Activated CD4-positive, alpha-beta memory T cell treated with anti-CD3 and anti-CD28 coated beads, Interleukin-2, amount 10 ng/mL, durations not matched to agents 7 days and 5 days (primary cell): Measurements from ENCODE around the gene PDPR. TPM values are rescaled to one million over a fixed set of nuclear protein-coding genes. Genes with fewer than 3 reads are reported as not detected.
"Not testable (repeated sequence)": the region's sequence is repeated elsewhere in the genome, so short reads cannot be mapped to it uniquely, and the experiment has no call there.

Experiments
- CTCF ChIA-PET: fragments of 350-600 bp; sonication (Branson Sonifier 250); formaldehyde crosslinking; loops from one replicate; lab custom pipeline; 2021; ENCODE audit warnings: antibody characterized with exemption, inconsistent platforms; lab: Charles Lee
- POLR2A ChIA-PET: fragments of 350-600 bp; sonication (Branson Sonifier 250); formaldehyde crosslinking; loops from one replicate; lab custom pipeline; 2021; ENCODE audit warnings: antibody characterized with exemption; lab: Charles Lee
- DNase-seq: peaks from one replicate; pipeline ENCODE4 v3.0.0-alpha.2; 2020
- H3K27ac Mint-ChIP-seq: one replicate; pipeline ENCODE4 v1.8.0; 2021; ENCODE audit warnings: mild to moderate bottlenecking, mixed read lengths
- H3K27me3 Mint-ChIP-seq: one replicate; pipeline ENCODE4 v1.8.0; 2021; ENCODE audit warnings: mixed read lengths
- H3K36me3 Mint-ChIP-seq: one replicate; pipeline ENCODE4 v1.8.0; 2021; ENCODE audit warnings: low read depth, mixed read lengths
- H3K4me1 Mint-ChIP-seq: one replicate; pipeline ENCODE4 v1.8.0; 2021; ENCODE audit warnings: mixed read lengths
- H3K4me3 Mint-ChIP-seq: one replicate; pipeline ENCODE4 v1.8.0; 2021; ENCODE audit warnings: mild to moderate bottlenecking, mixed read lengths
- H3K9me3 Mint-ChIP-seq: one replicate; pipeline ENCODE4 v1.8.0; 2021; ENCODE audit warnings: mixed read lengths
- total RNA-seq, 2 experiments: library from RNA; stranded (reverse); gene quantifications; one replicate each; pipeline ENCODE4 v1.2.3, GENCODE V29; 2021

Gene PDPR
- 10 to 100 TPM; 19.6 to 19.7 TPM for total RNA-seq

DNA sequence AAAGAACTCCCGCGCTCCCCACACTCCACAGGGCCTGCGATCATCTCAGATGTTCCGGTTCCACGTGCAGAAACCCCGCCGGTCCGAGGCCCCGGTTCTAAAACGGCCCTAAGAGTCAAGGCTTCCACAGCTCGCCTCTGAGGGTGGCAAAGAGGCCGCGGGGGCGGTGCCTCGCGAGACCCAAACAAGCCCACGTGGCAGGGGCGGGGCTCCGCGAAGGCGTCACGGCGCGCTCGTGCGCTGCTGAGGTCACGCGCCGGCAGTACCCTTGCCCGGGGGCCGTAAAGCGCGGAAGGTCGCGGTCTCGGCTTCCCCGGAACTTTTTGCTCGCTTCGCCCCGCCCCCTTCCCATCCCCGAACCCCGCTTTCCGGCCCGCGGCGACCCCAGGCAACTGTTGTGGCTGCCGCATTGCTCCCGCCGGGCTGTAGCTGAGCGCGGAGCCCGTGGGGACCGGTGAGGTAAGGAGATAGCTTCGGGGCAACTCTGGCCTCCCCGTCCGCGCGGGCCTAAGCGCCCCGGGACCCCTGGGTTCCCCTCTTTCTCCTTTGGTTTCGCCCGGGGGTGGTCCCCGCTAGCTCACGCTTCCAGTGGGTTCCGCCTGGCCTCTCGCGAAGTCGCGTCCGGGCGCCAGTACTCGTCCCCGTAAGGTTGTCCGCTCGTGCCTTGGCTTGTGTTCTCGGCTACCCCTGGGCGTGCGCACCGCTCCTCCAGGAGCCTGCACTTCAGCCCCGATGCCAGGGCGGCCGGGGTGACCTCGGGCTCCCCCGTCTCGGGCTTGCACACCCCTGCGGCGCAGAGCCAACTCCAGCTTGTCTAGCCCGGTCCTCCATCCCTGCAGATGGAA, at the start of gene PDPR:
Gene PDPR (plus strand): TSS at position 351 of the 845 bp plus-strand sequence. CDS start 6,161 bp downstream, outside the sequence.
- ChIA-PET POLR2A (interaction anchor here (1.4 kb wide), 1 partner anchor 10 kb away, joined by 3 read pairs; no protein-coding TSS in a partner anchor), CTCF (interaction anchor here (1.6 kb wide), 1 partner anchor 138 kb away, joined by 4 read pairs; no protein-coding TSS in a partner anchor)
- H3K9me3 Mint-ChIP-seq, H3K27me3 Mint-ChIP-seq: not testable (repeated sequence)
- Mint-ChIP-seq H3K36me3 (peaks cover 12% of the 10 kb centered on the region), H3K4me3 (peak within 1 kb of the TSS; percentile 85), H3K27ac (peak within 1 kb of the TSS; percentile 71), H3K4me1 (peaks cover 27% of the 10 kb centered on the region)
- peak; percentile 96 for DNase-seq

GRCh38 chr16:70064841-70065370, 49.2 kb upstream of the PDPR start:
- H3K36me3 Mint-ChIP-seq, H3K9me3 Mint-ChIP-seq, H3K27me3 Mint-ChIP-seq, CTCF ChIA-PET, POLR2A ChIA-PET: not testable (repeated sequence)
- peak; percentile 58 for DNase-seq
- Mint-ChIP-seq H3K27ac (peak overlapping the region; percentile 40), H3K4me1 (peaks cover 12% of the 10 kb centered on the region), H3K4me3 (peak overlapping the region; percentile 75)

DNA sequence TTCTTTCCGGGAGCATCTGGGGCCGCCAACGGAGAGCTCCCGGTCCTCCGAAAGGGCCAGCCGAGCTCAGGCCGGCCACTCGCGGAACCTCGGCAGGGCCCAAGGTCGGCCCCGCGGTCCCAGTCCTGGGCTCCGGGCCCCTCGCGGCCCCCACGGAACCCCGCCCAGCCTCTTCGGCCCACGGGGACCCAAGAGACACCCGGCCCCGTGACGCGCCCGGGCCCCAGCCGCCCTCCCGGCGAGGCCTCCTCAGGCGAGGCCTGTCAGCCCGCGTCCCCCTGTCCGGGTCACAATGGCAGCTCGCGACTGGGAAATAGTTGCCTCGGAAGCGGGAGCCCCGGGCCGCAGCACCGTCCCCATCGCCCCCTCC, 48.8 kb upstream of the PDPR start:
- H3K36me3 Mint-ChIP-seq, CTCF ChIA-PET, H3K9me3 Mint-ChIP-seq, H3K27ac Mint-ChIP-seq, H3K27me3 Mint-ChIP-seq, POLR2A ChIA-PET, DNase-seq: not testable (repeated sequence)
- Mint-ChIP-seq H3K4me3 (peak overlapping the region; percentile 78), H3K4me1 (peaks cover 12% of the 10 kb centered on the region)

DNA sequence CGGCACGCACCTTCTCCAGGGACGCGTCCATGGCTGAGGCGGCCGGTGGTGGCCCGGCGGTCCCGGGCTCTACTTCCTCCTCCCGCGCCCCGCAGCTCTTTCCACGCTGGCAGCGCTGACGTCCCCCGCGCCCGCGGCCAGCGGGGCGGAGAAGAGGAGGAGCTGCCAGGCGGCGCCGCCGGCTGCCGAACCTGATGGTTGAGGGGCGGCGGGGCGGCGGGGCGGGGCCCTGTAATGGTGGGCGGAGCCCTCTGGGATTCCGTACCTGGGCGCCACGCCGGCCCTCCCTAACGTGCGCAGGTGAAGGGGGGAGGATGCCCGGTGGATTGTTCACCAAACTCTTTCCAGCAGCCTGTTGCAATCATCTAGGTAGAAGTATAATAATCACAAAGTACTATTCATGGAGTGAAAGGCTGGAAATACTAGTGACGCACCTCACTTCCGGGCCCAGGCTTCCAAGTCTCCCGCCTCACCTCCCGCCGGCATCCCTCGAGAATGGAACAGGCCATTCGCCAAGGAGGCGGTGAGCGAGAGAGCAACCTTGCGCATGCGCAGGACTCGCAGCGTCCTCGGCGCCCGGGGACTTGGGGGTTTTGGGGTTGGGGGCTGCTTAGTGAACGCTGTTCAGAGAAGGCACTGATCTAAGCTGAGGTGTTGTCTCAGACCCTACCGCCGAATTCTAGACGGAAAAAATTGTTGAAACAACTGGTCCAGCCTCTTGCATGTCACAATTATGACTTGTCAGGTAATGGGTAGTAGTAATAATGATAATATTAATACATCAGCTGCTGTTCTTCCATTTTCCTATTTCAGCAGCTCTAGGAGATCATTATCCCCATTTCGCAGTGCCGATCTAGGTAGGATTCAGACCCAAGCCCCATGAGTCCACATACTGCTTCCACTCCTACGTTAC, 48.1 kb upstream of the PDPR start:
- POLR2A ChIA-PET, H3K36me3 Mint-ChIP-seq, CTCF ChIA-PET, H3K9me3 Mint-ChIP-seq, H3K27me3 Mint-ChIP-seq: not testable (repeated sequence)
- Mint-ChIP-seq H3K4me3 (peak overlapping the region; percentile 78), H3K27ac (peak overlapping the region; percentile 62), H3K4me1 (peaks cover 12% of the 10 kb centered on the region)
- peak; percentile 89 for DNase-seq

DNA sequence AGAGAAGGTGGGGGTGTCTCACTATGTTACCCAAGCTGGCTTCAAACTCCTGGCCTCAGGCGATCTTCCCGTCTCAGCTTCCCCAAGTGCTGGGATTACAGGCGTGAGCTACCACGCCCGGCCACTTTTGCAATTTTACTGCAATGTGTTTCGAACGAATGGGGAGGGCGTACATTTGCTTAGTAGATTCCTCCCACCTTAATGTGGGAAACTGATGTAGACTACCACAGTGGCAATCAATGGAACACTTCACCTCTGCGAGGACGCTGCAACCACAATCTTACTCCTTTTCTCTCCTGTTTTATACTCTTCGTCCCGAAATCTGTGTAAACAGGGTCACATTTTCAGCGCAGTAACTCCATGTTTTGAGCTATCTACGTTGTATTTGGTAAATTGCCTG, 47.4 kb upstream of the PDPR start:
- H3K36me3 Mint-ChIP-seq, H3K27ac Mint-ChIP-seq, DNase-seq, CTCF ChIA-PET, H3K27me3 Mint-ChIP-seq, H3K9me3 Mint-ChIP-seq, POLR2A ChIA-PET: not testable (repeated sequence)
- H3K4me1 Mint-ChIP-seq = peaks cover 12% of the 10 kb centered on the region
- peak overlapping the region; percentile 58 for H3K4me3 Mint-ChIP-seq

GRCh38 chr16:70079081-70079480, 35.1 kb upstream of the PDPR start:
- H3K27ac Mint-ChIP-seq, DNase-seq, H3K4me3 Mint-ChIP-seq, CTCF ChIA-PET, H3K4me1 Mint-ChIP-seq, H3K36me3 Mint-ChIP-seq, H3K27me3 Mint-ChIP-seq, H3K9me3 Mint-ChIP-seq, POLR2A ChIA-PET: not testable (repeated sequence)

DNA sequence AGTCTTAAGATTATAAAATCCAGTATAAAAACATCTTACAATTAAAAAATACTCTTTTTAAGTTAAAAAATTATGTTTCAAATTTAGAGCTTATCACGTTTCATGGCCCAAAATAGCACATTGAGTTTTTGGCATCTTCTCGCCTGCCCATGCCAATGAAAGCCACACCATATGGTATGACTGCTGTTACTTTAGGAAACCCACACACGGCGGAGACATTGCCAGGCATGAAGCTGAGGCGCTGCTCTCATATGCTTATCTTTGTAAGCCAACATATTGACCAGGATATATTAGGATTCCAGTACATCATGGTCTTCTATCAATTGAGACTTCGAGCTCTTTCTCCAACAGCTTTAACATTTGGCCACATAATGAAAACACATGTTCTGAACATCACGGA, 32.9 kb upstream of the PDPR start:
- H3K4me3 Mint-ChIP-seq, H3K27ac Mint-ChIP-seq, CTCF ChIA-PET, H3K36me3 Mint-ChIP-seq, H3K27me3 Mint-ChIP-seq, H3K4me1 Mint-ChIP-seq, POLR2A ChIA-PET, H3K9me3 Mint-ChIP-seq, DNase-seq: not testable (repeated sequence)

- H3K4me1 Mint-ChIP-seq, DNase-seq, H3K27ac Mint-ChIP-seq, H3K36me3 Mint-ChIP-seq, H3K27me3 Mint-ChIP-seq, POLR2A ChIA-PET, H3K9me3 Mint-ChIP-seq, CTCF ChIA-PET, H3K4me3 Mint-ChIP-seq: not testable (repeated sequence)
Measured at GRCh38 chr16:70083931-70084330, 30.2 kb upstream of the PDPR start.

DNA sequence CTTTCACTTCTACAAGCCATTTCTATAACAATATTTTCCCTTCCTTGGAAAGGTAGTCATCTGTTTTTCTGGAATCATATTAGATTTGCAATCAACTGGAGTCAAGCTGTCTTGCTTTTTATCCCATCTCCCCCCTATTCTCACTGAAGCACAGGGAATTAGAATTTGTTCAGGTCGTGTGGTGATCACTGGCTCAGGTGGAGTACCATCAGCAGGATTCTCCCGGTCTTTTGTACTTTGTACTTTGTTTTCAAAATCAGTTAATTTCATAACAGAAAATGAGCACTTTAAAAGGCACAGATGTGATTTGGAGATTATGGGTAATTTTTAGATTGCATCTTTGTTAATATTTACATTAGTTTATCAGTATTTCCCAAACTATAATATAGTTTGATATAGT, 26.0 kb upstream of the PDPR start:
- DNase-seq, CTCF ChIA-PET, H3K9me3 Mint-ChIP-seq, POLR2A ChIA-PET, H3K4me3 Mint-ChIP-seq, H3K27me3 Mint-ChIP-seq, H3K36me3 Mint-ChIP-seq, H3K4me1 Mint-ChIP-seq, H3K27ac Mint-ChIP-seq: not testable (repeated sequence)

GRCh38 chr16:70088877-70089276, 25.3 kb upstream of the PDPR start:
- H3K9me3 Mint-ChIP-seq, H3K27me3 Mint-ChIP-seq, H3K4me3 Mint-ChIP-seq, DNase-seq, CTCF ChIA-PET, POLR2A ChIA-PET, H3K27ac Mint-ChIP-seq, H3K4me1 Mint-ChIP-seq, H3K36me3 Mint-ChIP-seq: not testable (repeated sequence)

DNA sequence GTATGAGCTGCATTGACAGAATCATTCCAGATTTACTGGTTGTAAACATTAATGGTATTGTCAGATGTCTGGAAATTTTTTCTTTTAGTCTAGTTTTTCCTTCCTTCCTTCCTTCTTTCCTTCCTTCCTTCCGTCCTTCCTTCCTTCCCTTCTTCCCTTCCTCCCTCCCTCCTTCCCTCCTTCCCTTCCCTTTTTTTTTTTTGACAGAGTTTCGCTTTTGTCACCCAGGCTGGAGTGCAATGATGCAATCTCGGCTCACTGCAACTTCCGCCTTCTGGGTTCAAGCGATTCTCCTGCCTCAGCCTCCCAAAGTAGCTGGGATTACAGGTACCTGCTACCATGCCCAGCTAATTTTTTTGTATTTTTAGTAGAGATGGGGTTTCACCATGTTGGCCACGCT, 24.8 kb upstream of the PDPR start:
- POLR2A ChIA-PET, DNase-seq, H3K27ac Mint-ChIP-seq, H3K4me1 Mint-ChIP-seq, H3K9me3 Mint-ChIP-seq, H3K4me3 Mint-ChIP-seq, H3K36me3 Mint-ChIP-seq, H3K27me3 Mint-ChIP-seq: not testable (repeated sequence)
- CTCF ChIA-PET = interaction anchor here (0.7 kb wide), 1 partner anchor 522 kb away, joined by 6 read pairs; no protein-coding TSS in a partner anchor

DNA sequence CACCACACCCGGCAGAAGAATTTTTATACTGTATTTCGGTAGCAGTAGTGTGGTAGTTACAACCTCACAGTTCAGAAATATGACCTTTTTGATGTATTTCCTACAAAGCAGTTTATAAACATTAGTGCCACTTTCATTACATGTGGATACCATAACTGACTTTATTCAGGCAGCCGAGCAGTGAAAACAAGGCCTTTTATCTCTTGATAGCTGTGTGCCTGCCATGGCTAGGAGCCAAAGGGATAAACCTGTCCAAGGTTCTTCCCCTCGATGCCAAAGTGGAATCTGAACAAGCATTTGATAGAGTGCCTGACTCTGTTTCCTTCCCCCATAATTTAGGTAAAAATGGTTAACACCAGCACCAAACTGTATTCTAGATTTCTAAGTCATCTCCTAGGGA, 23.0 kb upstream of the PDPR start:
- H3K9me3 Mint-ChIP-seq, DNase-seq, H3K27me3 Mint-ChIP-seq, H3K4me1 Mint-ChIP-seq, H3K4me3 Mint-ChIP-seq, H3K36me3 Mint-ChIP-seq, POLR2A ChIA-PET, CTCF ChIA-PET, H3K27ac Mint-ChIP-seq: not testable (repeated sequence)

- POLR2A ChIA-PET, H3K36me3 Mint-ChIP-seq, DNase-seq, H3K4me3 Mint-ChIP-seq, H3K27ac Mint-ChIP-seq, H3K4me1 Mint-ChIP-seq, CTCF ChIA-PET, H3K9me3 Mint-ChIP-seq, H3K27me3 Mint-ChIP-seq: not testable (repeated sequence)
Measured at GRCh38 chr16:70094096-70094495, 20.0 kb upstream of the PDPR start.
